Measurements from ENCODE around the gene ACOXL. TPM values are rescaled to one million over a fixed set of nuclear protein-coding genes. Genes with fewer than 3 reads are reported as not detected.

ACOXL gene
- total and polyA plus RNA-seq, 10 of the 15 experiments (the other 5 are each of a cell fraction or from before 2014, with no cell fraction given) = 0.05 to 1.3 (median 0.71) TPM

GRCh38 chr2:111034606-111035005, 302.2 kb downstream of the ACOXL start:
- no peaks in the 10 kb centered on the region for H3K79me2 ChIP-seq (ENCODE audit: control insufficient read depth, insufficient read depth, low read length)
- RAD21 ChIA-PET (ENCODE audit: unreplicated experiment) = no interaction called here
- H4K20me1 ChIP-seq (ENCODE audit: control insufficient read depth, insufficient read depth) = no peaks in the 10 kb centered on the region
- no peak overlapping the region for H2AFZ ChIP-seq (ENCODE audit: control insufficient read depth, low read depth, low read length)
- no peak overlapping the region for H3K27ac ChIP-seq (ENCODE audit: control insufficient read depth, insufficient read depth)
- intact Hi-C loops (cut with micrococcal nuclease; ENCODE audit: unreplicated experiment) (no loop called here), in situ Hi-C loops (cut with MboI) (no loop called here)
- POLR2A ChIA-PET = no interaction called here
- WGBS (ENCODE audit: insufficient coverage, insufficient replicate concordance, low lambda C conversion rate, missing lambda C conversion rate) = 58% methylated on average over 6 of the region's 6 CpGs
- CTCF ChIA-PET = no interaction called here
- ATAC-seq (no peak), DNase-seq (ENCODE audit: low read depth, low spot score) (no peak), FAIRE-seq (no peak)
- peaks cover 2 to 14% of the 10 kb centered on the region in 2 experiments; a peak in 3 of 4 replicates for H3K27me3 ChIP-seq (replicated peaks in 1 of 2; ENCODE audit: control insufficient read depth in 2 of 2, insufficient read depth in 2 of 2, low read length in 1 of 2)
- no TSS peak for BruUV-seq (replicated peaks)
- peaks cover 14% of the 10 kb centered on the region for H3K4me1 ChIP-seq (ENCODE audit: control insufficient read depth, insufficient read depth, low read length)
- SMC1A ChIA-PET (ENCODE audit: uncharacterized antibody, unreplicated experiment) = no interaction called here
- no peaks in the 10 kb centered on the region; the same call in 2 of the 3 replicates for H3K9me3 ChIP-seq (replicated peaks; ENCODE audit: control insufficient read depth, insufficient read depth, low read length)
- no peak overlapping the region for H3K9ac ChIP-seq (ENCODE audit: control insufficient read depth, insufficient read depth, low read length)
- no peaks in the 10 kb centered on the region for H3K36me3 ChIP-seq (ENCODE audit: control insufficient read depth in 2 of 2, insufficient read depth in 2 of 2, low read length in 1 of 2)
- no peak overlapping the region for H3K4me3 ChIP-seq
- H3K4me2 ChIP-seq (ENCODE audit: control insufficient read depth, insufficient read depth) = no peak overlapping the region
- TF ChIP-seq HSF1 (IDR thresholded peaks at IDR 0.05; ENCODE audit: low read depth, low read length) (no peak), USF1 (IDR thresholded peaks at IDR 0.05; ENCODE audit: borderline replicate concordance, extremely low read length, insufficient read depth, low read depth, low read length) (no peak), IRF3 (IDR thresholded peaks at IDR 0.05) (no peak), ZBED1 (IDR thresholded peaks at IDR 0.05; ENCODE audit: borderline replicate concordance) (no peak), ATF3 (IDR thresholded peaks at IDR 0.05; ENCODE audit: borderline replicate concordance, extremely low read depth, low read depth, low read length) (no peak), YY1 (IDR thresholded peaks at IDR 0.05; ENCODE audit: low read depth, low read length) (no peak)

All from GM12878 (cell line).